Glomerular endothelial cell (primary cell): ENCODE data around the gene FGFRL1. TPM values are rescaled to one million over a fixed set of nuclear protein-coding genes. Genes with fewer than 3 reads are reported as not detected.

Source experiments
- DNase-seq: peaks from one replicate; pipeline ENCODE4 v3.0.0-alpha.2; 2011; ENCODE audit warnings: low read depth, low spot score; ENCODE audit errors: extremely low read depth
- total RNA-seq: library from RNA; depleted of rRNA; stranded (reverse); fragments of >200 nt; gene quantifications from 2 replicates; pipeline ENCODE4 v1.2.3, GENCODE V29; 2015

Gene FGFRL1
- total RNA-seq, 1 donor from 2014 or later = 27.7 TPM

- no peak for DNase-seq
Observed at GRCh38 chr4:1021386-1022050, 10.1 kb downstream of the FGFRL1 start.

GRCh38 chr4:1022051-1022738 is 10.8 kb downstream of the FGFRL1 start:
- DNase-seq = no peak

GRCh38 chr4:1022739-1023066 is 11.3 kb downstream of the FGFRL1 start:
- no peak for DNase-seq

GRCh38 chr4:1023075-1023640 is 11.7 kb downstream of the FGFRL1 start:
- no peak for DNase-seq

- DNase-seq = no peak
Observed at GRCh38 chr4:1023895-1024740, 12.7 kb downstream of the FGFRL1 start.

GRCh38 chr4:1024882-1025545 is 13.6 kb downstream of the FGFRL1 start:
- DNase-seq = no peak

- no peak for DNase-seq
Observed at GRCh38 chr4:1026115-1026514, 14.7 kb downstream of the FGFRL1 start.

- no peak for DNase-seq
Observed at GRCh38 chr4:1027219-1027914, 15.9 kb downstream of the FGFRL1 start.

GRCh38 chr4:1027915-1028238 is 16.5 kb downstream of the FGFRL1 start:
- no peak for DNase-seq

GRCh38 chr4:1028574-1029220 is 17.3 kb downstream of the FGFRL1 start:
- no peak for DNase-seq

- no peak for DNase-seq
Observed at GRCh38 chr4:1029529-1029928, 18.1 kb downstream of the FGFRL1 start.

GRCh38 chr4:1030031-1030430 is 18.6 kb downstream of the FGFRL1 start:
- no peak for DNase-seq

- no peak for DNase-seq
Observed at GRCh38 chr4:1030559-1030958, 19.1 kb downstream of the FGFRL1 start.

- DNase-seq = no peak
Observed at GRCh38 chr4:1031346-1031745, 19.9 kb downstream of the FGFRL1 start.

- no peak for DNase-seq
Observed at GRCh38 chr4:1031956-1032795, 20.8 kb downstream of the FGFRL1 start.

GRCh38 chr4:1032861-1033260 is 21.4 kb downstream of the FGFRL1 start:
- DNase-seq = no peak

- DNase-seq = no peak
Observed at GRCh38 chr4:1033840-1034551, 22.6 kb downstream of the FGFRL1 start.

- DNase-seq = no peak
Observed at GRCh38 chr4:1035510-1035909, 24.1 kb downstream of the FGFRL1 start.
